Uterus (tissue), 2 donors: Measurements from ENCODE around the gene BTBD19.
"Not testable (repeated sequence)": the region's sequence is repeated elsewhere in the genome, so short reads cannot be mapped to it uniquely, and the experiment has no call there.

Experiments used
- CTCF ChIP-seq, 4 experiments: fragments of 200-600 bp in 2 of 4; fragments of 450-650 bp in 2 of 4; sonication (generic) in 2 of 4; IDR thresholded peaks; one replicate each; pipeline ENCODE4 v1.5.1; 2016 to 2019; ENCODE audit warnings: antibody characterized with exemption in 4 of 4, mild to moderate bottlenecking in 2 of 4, moderate library complexity in 1 of 4
- POLR2A ChIP-seq, 2 donors: fragments of 450-650 bp; IDR thresholded peaks; one replicate each; pipeline ENCODE4 v1.6.1; 2016; ENCODE audit warnings: antibody characterized with exemption in 2 of 2, mild to moderate bottlenecking in 1 of 2, moderate library complexity in 1 of 2

GRCh38 chr1:44766421-44766820, 41.9 kb upstream of the BTBD19 start:
- TF ChIP-seq POLR2A, CTCF (IDR thresholded peaks at IDR 0.05): not testable (repeated sequence)
